Measurements from ENCODE around the gene MATN1.

DNA sequence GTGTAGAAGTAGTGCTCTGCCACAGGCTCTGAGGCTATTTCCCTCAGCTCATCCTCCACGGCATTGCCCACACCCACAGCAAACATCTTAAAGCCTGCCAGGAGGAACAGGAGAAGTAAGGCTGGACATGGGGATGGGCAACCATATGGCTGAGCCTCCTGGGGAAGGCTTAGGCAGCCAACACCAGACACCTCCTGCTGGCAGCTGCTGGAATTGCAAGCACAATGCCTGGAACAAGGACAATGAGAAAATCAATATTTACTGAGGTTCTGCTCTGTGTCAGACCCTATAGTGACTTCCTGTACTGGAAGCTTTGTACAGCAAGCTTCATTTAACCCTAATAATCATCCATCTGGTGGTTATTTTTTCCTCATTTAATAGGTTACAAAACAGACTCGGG, 8.2 kb downstream of the MATN1 start:
- TF ChIP-seq POLR2A (IDR thresholded peaks at IDR 0.05; ENCODE audit: low read length): no peak
- TF ChIP-seq GATA1 (IDR thresholded peaks at IDR 0.05; ENCODE audit: low read depth, low read length): no peak
